Keratinocyte (primary cell): Measurements from ENCODE around the gene PLBD2. TPM values are rescaled to one million over a fixed set of nuclear protein-coding genes. Genes with fewer than 3 reads are reported as not detected.

Experiments used
- DNase-seq: peaks from one replicate; pipeline ENCODE4 v3.0.0-alpha.2; 2011; ENCODE audit warnings: low read depth, missing footprints, low spot score
- FAIRE-seq: peaks from 2 replicates; lab custom pipeline; 2011; peaks lifted over from hg19 to GRCh38; lab: Jason Lieb, UNC
- H2AFZ ChIP-seq: 2 replicates; pipeline ENCODE4 v1.6.0; 2012; ENCODE audit warnings: low read length, control low read depth, inconsistent platforms; ENCODE audit not compliant: control insufficient read depth
- H3K27ac ChIP-seq: 2 replicates; pipeline ENCODE4 v1.5.1; 2011; ENCODE audit warnings: low read length; ENCODE audit not compliant: control insufficient read depth, insufficient read depth
- H3K27me3 ChIP-seq: 3 replicates; pipeline ENCODE4 v1.6.0; 2011; ENCODE audit warnings: low read length; ENCODE audit not compliant: control insufficient read depth, insufficient read depth; ENCODE audit errors: extremely low read depth
- H3K36me3 ChIP-seq, 2 experiments: 2 replicates in 1 of 2; 3 replicates in 1 of 2; pipeline ENCODE4 v1.5.1; 2011; ENCODE audit warnings: low read length in 2 of 2, mild to moderate bottlenecking in 1 of 2; ENCODE audit not compliant: control insufficient read depth in 2 of 2, insufficient read depth in 2 of 2; ENCODE audit errors: extremely low read depth in 1 of 2
- H3K4me1 ChIP-seq: 3 replicates; pipeline ENCODE4 v1.5.1; 2011; ENCODE audit warnings: low read length; ENCODE audit not compliant: control insufficient read depth, insufficient read depth; ENCODE audit errors: extremely low read depth
- H3K4me2 ChIP-seq: 3 replicates; pipeline ENCODE4 v1.6.0; 2011; ENCODE audit warnings: low read depth, low read length; ENCODE audit not compliant: control insufficient read depth, insufficient read depth; ENCODE audit errors: extremely low read depth
- H3K4me3 ChIP-seq, 3 experiments: fragments of 200-600 bp in 1 of 3; sonication (generic) in 1 of 3; 2 replicates in 2 of 3; 3 replicates in 1 of 3; pipeline ENCODE4 v1.5.1; 2011 to 2016; ENCODE audit warnings: low read length in 3 of 3, mild to moderate bottlenecking in 3 of 3, control low read depth in 2 of 3, inconsistent platforms in 1 of 3, low read depth in 1 of 3, mixed read lengths in 1 of 3, mixed run types in 1 of 3, moderate library complexity in 1 of 3; ENCODE audit not compliant: control insufficient read depth in 2 of 3, insufficient read depth in 2 of 3; ENCODE audit errors: extremely low read depth in 1 of 3
- H3K79me2 ChIP-seq: 2 replicates; pipeline ENCODE4 v1.6.0; 2012; ENCODE audit warnings: low read length; ENCODE audit not compliant: control insufficient read depth, insufficient read depth
- H3K9ac ChIP-seq: 3 replicates; pipeline ENCODE4 v1.6.0; 2011; ENCODE audit warnings: low read length; ENCODE audit not compliant: control insufficient read depth, insufficient read depth; ENCODE audit errors: extremely low read depth
- H3K9me1 ChIP-seq: 3 replicates; pipeline ENCODE4 v1.6.0; 2011; ENCODE audit warnings: low read length; ENCODE audit not compliant: control insufficient read depth, insufficient read depth; ENCODE audit errors: extremely low read depth
- H3K9me3 ChIP-seq: 2 replicates; pipeline ENCODE4 v1.5.1; 2012; ENCODE audit warnings: low read depth, low read length; ENCODE audit not compliant: control insufficient read depth
- H4K20me1 ChIP-seq: 3 replicates; pipeline ENCODE4 v1.6.0; 2011; ENCODE audit warnings: low read length; ENCODE audit not compliant: control insufficient read depth, insufficient read depth; ENCODE audit errors: extremely low read depth
- EZH2 ChIP-seq: IDR thresholded peaks from one replicate; pipeline ENCODE4 v1.6.1; 2012; ENCODE audit warnings: inconsistent platforms, mild to moderate bottlenecking, low read length, moderate library complexity
- dilution Hi-C: fragments of 300-500 bp; cut with MboI; formaldehyde crosslinking; loops from one replicate; pipeline ENCODE4 v1.7.0; 2020; ENCODE audit warnings: low sequenced_read_pairs; ENCODE audit not compliant: extremely low pct_ligation_motif_present
- polyA plus RNA-seq, 5 experiments: library from polyadenylated mRNA; depleted of rRNA in 3 of 5; stranded (reverse) in 3 of 5; stranded (forward) in 1 of 5; unstranded in 1 of 5; fragments of >200 nt; gene quantifications; 1 replicate in 1 of 5; 2 replicates in 3 of 5; 3 replicates in 1 of 5; pipeline versions ENCODE4 v1.2.1 to v1.2.3, GENCODE V29; 2011 to 2012; ENCODE audit warnings: missing spikeins in 2 of 5, low read depth in 1 of 5, low replicate concordance in 1 of 5
- TF ChIP-seq, protein P1 (sequence below), 3 experiments: IDR thresholded peaks in 1 of 3; conservative IDR thresholded peaks in 1 of 3; optimal IDR thresholded peaks in 1 of 3; 2 replicates in 2 of 3; 3 replicates in 1 of 3; pipeline versions ENCODE3 to v1.5.1; 2011; ENCODE audit warnings: low read length in 3 of 3, mild to moderate bottlenecking in 3 of 3, moderate library complexity in 2 of 3, control low read depth in 1 of 3, inconsistent platforms in 1 of 3; ENCODE audit not compliant: insufficient read depth in 2 of 3; ENCODE audit errors: extremely low read depth in 1 of 3

Gene PLBD2
- polyA plus RNA-seq, 1 donor (not counting 4 experiments of a cell fraction or from before 2014, with no cell fraction given), result 12.9 TPM

GRCh38 chr12:113395119-113395518 is 36.7 kb downstream of the PLBD2 start:
- DNase-seq (no peak), FAIRE-seq (no peak)
- Histone ChIP-seq H3K4me1 (no peaks in the 10 kb centered on the region), H4K20me1 (no peaks in the 10 kb centered on the region), H3K79me2 (no peaks in the 10 kb centered on the region), H3K27ac (no peak overlapping the region), H3K9me1 (no peaks in the 10 kb centered on the region), H3K27me3 (no peaks in the 10 kb centered on the region), H3K36me3 (peaks cover 0 to 1% of the 10 kb centered on the region in 2 experiments), H3K4me3 (no peak overlapping the region), H3K9ac (no peak overlapping the region), H3K9me3 (no peaks in the 10 kb centered on the region), H2AFZ (no peak overlapping the region), H3K4me2 (no peak overlapping the region)
- TF ChIP-seq, protein P1, sequence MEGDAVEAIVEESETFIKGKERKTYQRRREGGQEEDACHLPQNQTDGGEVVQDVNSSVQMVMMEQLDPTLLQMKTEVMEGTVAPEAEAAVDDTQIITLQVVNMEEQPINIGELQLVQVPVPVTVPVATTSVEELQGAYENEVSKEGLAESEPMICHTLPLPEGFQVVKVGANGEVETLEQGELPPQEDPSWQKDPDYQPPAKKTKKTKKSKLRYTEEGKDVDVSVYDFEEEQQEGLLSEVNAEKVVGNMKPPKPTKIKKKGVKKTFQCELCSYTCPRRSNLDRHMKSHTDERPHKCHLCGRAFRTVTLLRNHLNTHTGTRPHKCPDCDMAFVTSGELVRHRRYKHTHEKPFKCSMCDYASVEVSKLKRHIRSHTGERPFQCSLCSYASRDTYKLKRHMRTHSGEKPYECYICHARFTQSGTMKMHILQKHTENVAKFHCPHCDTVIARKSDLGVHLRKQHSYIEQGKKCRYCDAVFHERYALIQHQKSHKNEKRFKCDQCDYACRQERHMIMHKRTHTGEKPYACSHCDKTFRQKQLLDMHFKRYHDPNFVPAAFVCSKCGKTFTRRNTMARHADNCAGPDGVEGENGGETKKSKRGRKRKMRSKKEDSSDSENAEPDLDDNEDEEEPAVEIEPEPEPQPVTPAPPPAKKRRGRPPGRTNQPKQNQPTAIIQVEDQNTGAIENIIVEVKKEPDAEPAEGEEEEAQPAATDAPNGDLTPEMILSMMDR (optimal IDR thresholded peaks at IDR 0.05 in 1 of 3, IDR thresholded peaks at IDR 0.05 in 1 of 3, conservative IDR thresholded peaks at IDR 0.05 in 1 of 3; ENCODE audit: extremely low read depth in 1 of 3, insufficient read depth in 2 of 3, low read length in 3 of 3), result no peak
- no peak for TF ChIP-seq EZH2
- dilution Hi-C loops, result no loop called here

DNA sequence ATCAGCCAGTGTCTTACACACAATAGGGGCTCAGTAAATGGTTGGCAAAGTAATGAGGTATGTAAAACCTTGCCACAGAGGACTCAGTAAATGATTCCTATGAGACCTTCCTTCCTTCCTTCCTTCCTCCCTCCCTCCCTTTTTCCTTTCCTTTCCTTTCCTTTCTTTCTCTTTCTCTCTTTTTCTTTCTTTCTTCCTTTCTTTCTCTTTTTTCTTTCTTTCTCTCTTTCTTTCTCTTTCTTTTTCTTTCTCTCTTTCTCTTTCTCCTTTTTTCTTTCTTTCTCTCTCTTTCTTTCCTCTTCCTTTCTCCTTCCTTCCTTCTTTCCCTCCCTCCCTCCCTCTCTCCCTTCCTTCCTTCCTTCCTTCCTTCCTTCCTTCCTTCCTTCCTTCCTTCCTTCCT is 37.8 kb downstream of the PLBD2 start:
- Histone ChIP-seq H4K20me1 (no peaks in the 10 kb centered on the region), H3K9me1 (no peaks in the 10 kb centered on the region), H2AFZ (no peak overlapping the region), H3K9me3 (no peaks in the 10 kb centered on the region), H3K9ac (no peak overlapping the region), H3K4me3 (no peak overlapping the region), H3K4me2 (no peak overlapping the region), H3K27ac (no peak overlapping the region), H3K79me2 (no peaks in the 10 kb centered on the region), H3K27me3 (no peaks in the 10 kb centered on the region), H3K4me1 (no peaks in the 10 kb centered on the region), H3K36me3 (no peaks in the 10 kb centered on the region)
- FAIRE-seq (no peak), DNase-seq (no peak)
- TF ChIP-seq, protein P1 (optimal IDR thresholded peaks at IDR 0.05 in 1 of 3, IDR thresholded peaks at IDR 0.05 in 1 of 3, conservative IDR thresholded peaks at IDR 0.05 in 1 of 3; ENCODE audit: extremely low read depth in 1 of 3, insufficient read depth in 2 of 3, low read length in 3 of 3), result no peak
- TF ChIP-seq EZH2, result no peak
- dilution Hi-C loops, result no loop called here
